Measurements from ENCODE around the gene HSD17B3.
A peak's percentile ranks its signal among the peaks of the same experiment; 100 is the strongest.

The HSD17B3 gene

DNA sequence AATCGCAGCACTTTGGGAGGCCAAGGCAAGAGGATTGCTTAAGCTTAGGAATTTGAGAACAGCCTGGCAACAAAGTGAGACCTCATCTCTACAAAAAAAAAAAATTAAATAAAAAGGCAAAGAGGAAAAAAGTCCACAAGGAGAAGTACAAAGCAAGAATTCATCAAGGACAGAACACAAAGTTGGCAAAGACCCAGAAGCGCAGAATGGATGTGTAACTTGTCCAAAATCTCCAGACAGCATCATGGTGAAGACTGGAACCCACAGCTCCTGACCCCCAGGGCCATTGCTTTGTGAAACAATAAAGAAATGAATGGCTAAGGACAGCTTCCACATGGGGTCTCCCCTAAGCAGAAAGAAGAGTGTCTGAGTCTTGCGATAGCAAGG lies 7.8 kb downstream of the HSD17B3 start:
- DNase-seq (ENCODE audit: low spot score), result no peak

DNA sequence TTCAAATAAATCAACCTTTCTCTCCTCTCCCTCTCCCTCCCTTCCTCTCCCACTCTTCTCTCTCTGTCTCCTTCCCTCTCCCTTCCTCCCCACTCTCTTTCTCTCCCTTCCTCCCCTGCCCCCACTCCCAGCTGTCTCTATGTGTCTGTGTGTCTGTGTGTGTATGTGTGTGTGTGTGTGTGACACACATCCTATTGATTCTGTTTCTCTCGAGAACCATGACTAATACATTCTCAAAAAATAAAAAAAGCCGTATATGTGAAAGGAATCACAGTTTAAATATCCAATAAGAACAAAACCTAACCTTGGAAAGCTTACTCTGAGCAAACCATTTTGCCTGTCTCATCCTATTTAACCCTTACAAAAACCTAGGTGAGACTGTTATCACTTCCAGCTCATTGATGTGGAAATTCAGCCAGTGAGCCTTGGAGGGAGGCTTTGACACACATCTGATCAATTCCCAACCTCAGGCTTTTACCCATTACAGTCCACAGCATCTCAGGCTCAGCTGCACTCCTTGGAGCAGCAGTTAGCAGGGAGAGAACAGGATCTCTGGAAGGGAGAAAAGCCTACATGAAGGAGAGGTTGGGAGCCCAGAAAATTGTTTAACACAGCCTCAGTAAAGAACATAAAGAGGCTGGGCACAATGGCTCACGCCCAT lies 8.3 kb downstream of the HSD17B3 start:
- no peak overlapping the region for H2BK120ac ChIP-seq (ENCODE audit: low read depth, low read length)
- no peak overlapping the region for H2AFZ ChIP-seq (ENCODE audit: low read length)
- H2BK12ac ChIP-seq (ENCODE audit: low read length), result no peak overlapping the region
- no peaks in the 10 kb centered on the region for H3K36me3 ChIP-seq (replicated peaks in 1 of 2; ENCODE audit: control insufficient read depth in 2 of 2, insufficient read depth in 2 of 2, low read length in 2 of 2)
- no peak overlapping the region for H3K4ac ChIP-seq (ENCODE audit: low read length)
- no peak overlapping the region for H3K14ac ChIP-seq (ENCODE audit: low read length)
- H3K9me3 ChIP-seq (replicated peaks in 1 of 2; ENCODE audit: control insufficient read depth in 2 of 2, insufficient read depth in 1 of 2, low read depth in 1 of 2, low read length in 2 of 2), result peaks cover 0 to 3% of the 10 kb centered on the region in 2 donors
- no peak overlapping the region for H3K4me2 ChIP-seq (ENCODE audit: insufficient read depth, low read length, poor library complexity, severe bottlenecking)
- no peak overlapping the region for H4K91ac ChIP-seq (ENCODE audit: low read depth, low read length, poor library complexity)
- H3K18ac ChIP-seq (ENCODE audit: low read length), result no peak overlapping the region
- no peaks in the 10 kb centered on the region for H3K79me1 ChIP-seq (ENCODE audit: low read depth, low read length)
- H2AK5ac ChIP-seq (ENCODE audit: low read depth, low read length), result no peak overlapping the region
- peaks cover 2 to 5% of the 10 kb centered on the region in 2 donors for H3K4me1 ChIP-seq (ENCODE audit: control insufficient read depth in 2 of 2, insufficient read depth in 1 of 2, low read depth in 1 of 2, low read length in 2 of 2)
- H2BK5ac ChIP-seq (ENCODE audit: low read length), result no peak overlapping the region
- no peak overlapping the region for H3K23ac ChIP-seq (ENCODE audit: low read depth, low read length, poor library complexity)
- WGBS, 2 donors (ENCODE audit: extremely low coverage in 2 of 2, insufficient read length in 2 of 2, insufficient replicate concordance in 1 of 2), result no CpG with 5 or more reads among the region's 3 CpGs
- no peak overlapping the region for H2BK15ac ChIP-seq (ENCODE audit: low read length)
- no peaks in the 10 kb centered on the region for H3K27me3 ChIP-seq (ENCODE audit: control insufficient read depth in 3 of 3, insufficient read depth in 3 of 3, low read depth in 1 of 3, low read length in 3 of 3)
- no peak for DNase-seq (ENCODE audit: low spot score)
- no peak overlapping the region for H3K27ac ChIP-seq (replicated peaks; ENCODE audit: low read length)
- no peak overlapping the region for H4K8ac ChIP-seq (ENCODE audit: low read depth, low read length)
- H3K4me3 ChIP-seq (ENCODE audit: low read length in 2 of 2), result no peak overlapping the region
- H3K9ac ChIP-seq (ENCODE audit: low read depth, low read length, poor library complexity), result no peak overlapping the region

More for the DNA sequence above, 7.8 kb downstream of the HSD17B3 start:
- Histone ChIP-seq H3K9ac (ENCODE audit: low read depth, low read length, poor library complexity) (no peak overlapping the region), H2BK120ac (ENCODE audit: low read depth, low read length) (no peak overlapping the region), H3K79me1 (ENCODE audit: low read depth, low read length) (no peaks in the 10 kb centered on the region), H2BK12ac (ENCODE audit: low read length) (no peak overlapping the region), H2AK5ac (ENCODE audit: low read depth, low read length) (no peak overlapping the region), H4K8ac (ENCODE audit: low read depth, low read length) (no peak overlapping the region), H3K36me3 (replicated peaks in 1 of 2; ENCODE audit: control insufficient read depth in 2 of 2, insufficient read depth in 2 of 2, low read length in 2 of 2) (no peaks in the 10 kb centered on the region), H2BK15ac (ENCODE audit: low read length) (no peak overlapping the region), H3K4me2 (ENCODE audit: insufficient read depth, low read length, poor library complexity, severe bottlenecking) (no peak overlapping the region), H2BK5ac (ENCODE audit: low read length) (no peak overlapping the region), H3K27me3 (ENCODE audit: control insufficient read depth in 3 of 3, insufficient read depth in 3 of 3, low read depth in 1 of 3, low read length in 3 of 3) (no peaks in the 10 kb centered on the region), H3K4me1 (ENCODE audit: control insufficient read depth in 2 of 2, insufficient read depth in 1 of 2, low read depth in 1 of 2, low read length in 2 of 2) (peaks cover 2 to 5% of the 10 kb centered on the region in 2 donors), H3K4me3 (ENCODE audit: low read length in 2 of 2) (no peak overlapping the region), H3K27ac (replicated peaks; ENCODE audit: low read length) (no peak overlapping the region), H3K14ac (ENCODE audit: low read length) (no peak overlapping the region), H3K9me3 (replicated peaks in 1 of 2; ENCODE audit: control insufficient read depth in 2 of 2, insufficient read depth in 1 of 2, low read depth in 1 of 2, low read length in 2 of 2) (peaks cover 0 to 3% of the 10 kb centered on the region in 2 donors), H4K91ac (ENCODE audit: low read depth, low read length, poor library complexity) (no peak overlapping the region), H3K18ac (ENCODE audit: low read length) (no peak overlapping the region), H3K23ac (ENCODE audit: low read depth, low read length, poor library complexity) (no peak overlapping the region), H2AFZ (ENCODE audit: low read length) (no peak overlapping the region), H3K4ac (ENCODE audit: low read length) (no peak overlapping the region)
- no CpG with 5 or more reads among the region's 3 CpGs for WGBS, 2 donors (ENCODE audit: extremely low coverage in 2 of 2, insufficient read length in 2 of 2, insufficient replicate concordance in 1 of 2)

DNA sequence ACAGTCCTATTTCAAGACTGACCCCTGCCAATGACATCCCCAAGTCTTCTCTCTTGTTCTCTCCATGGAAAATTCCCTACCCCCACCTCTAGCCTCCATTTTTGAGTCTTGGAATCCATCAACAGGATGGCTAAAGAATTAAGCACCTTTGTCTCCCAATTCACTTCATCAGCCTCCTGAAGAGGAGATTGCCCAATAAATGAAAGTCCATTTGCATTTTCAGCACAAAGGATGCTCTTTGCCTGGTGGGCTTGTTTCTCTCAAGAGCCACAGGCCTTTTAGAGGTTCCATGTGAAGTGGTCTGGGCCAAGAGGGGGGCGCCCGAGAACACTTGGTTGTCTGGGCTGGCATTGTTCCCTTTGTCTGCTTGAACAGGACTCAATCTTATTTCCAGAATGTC lies 12.6 kb downstream of the HSD17B3 start:
- Histone ChIP-seq H4K8ac (ENCODE audit: low read depth, low read length) (no peak overlapping the region), H2BK5ac (ENCODE audit: low read length) (no peak overlapping the region), H3K4me1 (ENCODE audit: control insufficient read depth in 2 of 2, insufficient read depth in 1 of 2, low read depth in 1 of 2, low read length in 2 of 2) (peaks cover 2 to 5% of the 10 kb centered on the region in 2 donors), H3K9ac (ENCODE audit: low read depth, low read length, poor library complexity) (no peak overlapping the region), H2AFZ (ENCODE audit: low read length) (peak overlapping the region; percentile 79), H3K9me3 (replicated peaks in 1 of 2; ENCODE audit: control insufficient read depth in 2 of 2, insufficient read depth in 1 of 2, low read depth in 1 of 2, low read length in 2 of 2) (peaks cover 0 to 2% of the 10 kb centered on the region in 2 donors), H3K4me3 (ENCODE audit: low read length in 2 of 2) (no peak overlapping the region), H3K4me2 (ENCODE audit: insufficient read depth, low read length, poor library complexity, severe bottlenecking) (no peak overlapping the region), H3K27me3 (ENCODE audit: control insufficient read depth in 3 of 3, insufficient read depth in 3 of 3, low read depth in 1 of 3, low read length in 3 of 3) (no peaks in the 10 kb centered on the region), H2BK12ac (ENCODE audit: low read length) (no peak overlapping the region), H3K18ac (ENCODE audit: low read length) (no peak overlapping the region), H2BK120ac (ENCODE audit: low read depth, low read length) (no peak overlapping the region), H3K27ac (replicated peaks; ENCODE audit: low read length) (peak overlapping the region; percentile 38), H2AK5ac (ENCODE audit: low read depth, low read length) (no peak overlapping the region), H3K79me1 (ENCODE audit: low read depth, low read length) (no peaks in the 10 kb centered on the region), H4K91ac (ENCODE audit: low read depth, low read length, poor library complexity) (no peak overlapping the region), H3K14ac (ENCODE audit: low read length) (no peak overlapping the region), H3K36me3 (replicated peaks in 1 of 2; ENCODE audit: control insufficient read depth in 2 of 2, insufficient read depth in 2 of 2, low read length in 2 of 2) (no peaks in the 10 kb centered on the region), H3K23ac (ENCODE audit: low read depth, low read length, poor library complexity) (no peak overlapping the region), H3K4ac (ENCODE audit: low read length) (no peak overlapping the region), H2BK15ac (ENCODE audit: low read length) (no peak overlapping the region)
- no peak for DNase-seq (ENCODE audit: low spot score)
- no CpG with 5 or more reads among the region's 2 CpGs for WGBS, 2 donors (ENCODE audit: extremely low coverage in 2 of 2, insufficient read length in 2 of 2, insufficient replicate concordance in 1 of 2)

GRCh38 chr9:96281641-96282040 lies 20.3 kb downstream of the HSD17B3 start:
- Histone ChIP-seq H4K8ac (ENCODE audit: low read depth, low read length) (no peak overlapping the region), H3K27ac (replicated peaks; ENCODE audit: low read length) (no peak overlapping the region), H3K36me3 (replicated peaks in 1 of 2; ENCODE audit: control insufficient read depth in 2 of 2, insufficient read depth in 2 of 2, low read length in 2 of 2) (no peaks in the 10 kb centered on the region), H3K4me2 (ENCODE audit: insufficient read depth, low read length, poor library complexity, severe bottlenecking) (no peak overlapping the region), H2BK15ac (ENCODE audit: low read length) (no peak overlapping the region), H3K4ac (ENCODE audit: low read length) (no peak overlapping the region), H2AFZ (ENCODE audit: low read length) (no peak overlapping the region), H2AK5ac (ENCODE audit: low read depth, low read length) (no peak overlapping the region), H3K18ac (ENCODE audit: low read length) (no peak overlapping the region), H3K27me3 (ENCODE audit: control insufficient read depth in 3 of 3, insufficient read depth in 3 of 3, low read depth in 1 of 3, low read length in 3 of 3) (no peaks in the 10 kb centered on the region), H3K9me3 (replicated peaks in 1 of 2; ENCODE audit: control insufficient read depth in 2 of 2, insufficient read depth in 1 of 2, low read depth in 1 of 2, low read length in 2 of 2) (no peaks in the 10 kb centered on the region), H3K23ac (ENCODE audit: low read depth, low read length, poor library complexity) (no peak overlapping the region), H2BK5ac (ENCODE audit: low read length) (no peak overlapping the region), H3K9ac (ENCODE audit: low read depth, low read length, poor library complexity) (no peak overlapping the region), H3K4me3 (ENCODE audit: low read length in 2 of 2) (no peak overlapping the region), H3K14ac (ENCODE audit: low read length) (no peak overlapping the region), H4K91ac (ENCODE audit: low read depth, low read length, poor library complexity) (no peak overlapping the region), H3K4me1 (ENCODE audit: control insufficient read depth in 2 of 2, insufficient read depth in 1 of 2, low read depth in 1 of 2, low read length in 2 of 2) (no peaks in the 10 kb centered on the region), H2BK12ac (ENCODE audit: low read length) (no peak overlapping the region), H3K79me1 (ENCODE audit: low read depth, low read length) (no peaks in the 10 kb centered on the region), H2BK120ac (ENCODE audit: low read depth, low read length) (no peak overlapping the region)
- WGBS, 2 donors (ENCODE audit: extremely low coverage in 2 of 2, insufficient read length in 2 of 2, insufficient replicate concordance in 1 of 2), result no CpG with 5 or more reads among the region's 6 CpGs
- no peak for DNase-seq (ENCODE audit: low spot score)

Measured in neuronal stem cell (in vitro differentiated cells).